Dermis microvascular lymphatic vessel endothelial cell (primary cell): ENCODE data around the gene SRMS. TPM values are rescaled to one million over a fixed set of nuclear protein-coding genes. Genes with fewer than 3 reads are reported as not detected.

Source experiments
- DNase-seq, 2 donors: peaks; one replicate each; pipeline versions ENCODE4 v3.0.0 to v3.0.0-alpha.2; 2010; ENCODE audit warnings: low read depth in 2 of 2
- total RNA-seq: library from RNA; depleted of rRNA; stranded (reverse); fragments of >200 nt; gene quantifications from 2 replicates; pipeline ENCODE4 v1.2.1, GENCODE V29; 2014

SRMS gene
- total RNA-seq, 1 donor from 2014 or later = not detected

GRCh38 chr20:63539441-63540370 lies 7.8 kb downstream of the SRMS start:
- no peak for DNase-seq

- DNase-seq = no peak
Observed at GRCh38 chr20:63539092-63539430, 8.5 kb downstream of the SRMS start.

- DNase-seq = peak; percentile 50 to 54
Observed at GRCh38 chr20:63538204-63539091, 9.1 kb downstream of the SRMS start.

- DNase-seq = peak; percentile 84 to 85
Observed at GRCh38 chr20:63537525-63538203, 9.9 kb downstream of the SRMS start.

GRCh38 chr20:63536997-63537524 lies 10.5 kb downstream of the SRMS start, which contains the start of gene PTK6:
TSS of gene PTK6 (minus strand) at chr20:63537376. CDS start at chr20:63537314, 62 bp downstream.
- DNase-seq = no peak

GRCh38 chr20:63536241-63536977 lies 11.1 kb downstream of the SRMS start:
- peak in 1 of 2 donors; percentile 31 for DNase-seq

- DNase-seq = no peak
Observed at GRCh38 chr20:63534831-63535651, 12.5 kb downstream of the SRMS start.

GRCh38 chr20:63534427-63534830 lies 13.1 kb downstream of the SRMS start:
- no peak for DNase-seq

- DNase-seq = no peak
Observed at GRCh38 chr20:63533871-63534393, 13.6 kb downstream of the SRMS start.

GRCh38 chr20:63533388-63533787 lies 14.2 kb downstream of the SRMS start:
- no peak for DNase-seq

- DNase-seq = no peak
Observed at GRCh38 chr20:63532449-63532971, 15.0 kb downstream of the SRMS start.

GRCh38 chr20:63531686-63532448 lies 15.7 kb downstream of the SRMS start:
- DNase-seq = no peak

- DNase-seq = no peak
Observed at GRCh38 chr20:63530788-63531160, 16.8 kb downstream of the SRMS start.

- no peak for DNase-seq
Observed at GRCh38 chr20:63529861-63530787, 17.4 kb downstream of the SRMS start.

GRCh38 chr20:63529180-63529860 lies 18.2 kb downstream of the SRMS start:
- no peak for DNase-seq

GRCh38 chr20:63527184-63527583 lies 20.4 kb downstream of the SRMS start:
- no peak for DNase-seq

GRCh38 chr20:63525971-63526370 lies 21.6 kb downstream of the SRMS start:
- no peak for DNase-seq
